Thymus (tissue), 11 donors: ENCODE results near the gene CCNL2. TPM values are rescaled to one million over a fixed set of nuclear protein-coding genes. Genes with fewer than 3 reads are reported as not detected.
A peak's percentile ranks its signal among the peaks of the same experiment; 100 is the strongest.

Experiments used
- DNase-seq, 9 donors: peaks; one replicate each; pipeline ENCODE4 v3.0.0-alpha.2; 2013; ENCODE audit warnings: low spot score in 9 of 9, low read depth in 6 of 9, missing footprints in 1 of 9
- H3K27ac ChIP-seq, 2 donors: one replicate each; pipeline ENCODE4 v1.5.1; 2013; ENCODE audit warnings: control low read depth in 1 of 2, low read depth in 1 of 2, low read length in 1 of 2, mild to moderate bottlenecking in 1 of 2, moderate library complexity in 1 of 2
- H3K27me3 ChIP-seq, 2 donors: one replicate each; pipeline ENCODE4 v1.5.1; 2013; ENCODE audit warnings: low read length in 1 of 2; ENCODE audit not compliant: control insufficient read depth in 2 of 2, insufficient read depth in 1 of 2
- H3K36me3 ChIP-seq, 2 donors: one replicate each; pipeline ENCODE4 v1.5.1; 2013; ENCODE audit warnings: low read length in 1 of 2, mild to moderate bottlenecking in 1 of 2, moderate library complexity in 1 of 2; ENCODE audit not compliant: control insufficient read depth in 2 of 2, insufficient read depth in 2 of 2
- H3K4me1 ChIP-seq, 2 donors: one replicate each; pipeline ENCODE4 v1.5.1; 2013; ENCODE audit warnings: low read length in 2 of 2; ENCODE audit not compliant: control insufficient read depth in 2 of 2, insufficient read depth in 2 of 2
- H3K4me3 ChIP-seq, 2 donors: one replicate each; pipeline ENCODE4 v1.5.1; 2013; ENCODE audit warnings: low read length in 2 of 2, control low read depth in 1 of 2, mild to moderate bottlenecking in 1 of 2
- H3K9me3 ChIP-seq, 2 donors: one replicate each; pipeline ENCODE4 v1.5.1; 2013; ENCODE audit warnings: low read length in 1 of 2, mild to moderate bottlenecking in 1 of 2; ENCODE audit not compliant: control insufficient read depth in 2 of 2, insufficient read depth in 1 of 2
- WGBS: extraction: QIAGEN DNeasy Blood & Tissue Kit; methylation state at CpG from one replicate; pipeline ENCODE4 v1.1.7; 2013; 5-methylcytosine and 5-hydroxymethylcytosine counted together
- polyA plus RNA-seq: library from polyadenylated mRNA; stranded (reverse); fragments of 200-250 nt; gene quantifications from one replicate; pipeline ENCODE4 v1.2.3, GENCODE V29; 2013
- total RNA-seq: library from RNA; stranded (reverse); fragments of 120-200 nt; gene quantifications from one replicate; pipeline ENCODE4 v1.2.4, GENCODE V29; 2013
- donor health status: healthy.

Gene CCNL2
- total and polyA plus RNA-seq, 2 donors, result 73.8 to 340 TPM

DNA sequence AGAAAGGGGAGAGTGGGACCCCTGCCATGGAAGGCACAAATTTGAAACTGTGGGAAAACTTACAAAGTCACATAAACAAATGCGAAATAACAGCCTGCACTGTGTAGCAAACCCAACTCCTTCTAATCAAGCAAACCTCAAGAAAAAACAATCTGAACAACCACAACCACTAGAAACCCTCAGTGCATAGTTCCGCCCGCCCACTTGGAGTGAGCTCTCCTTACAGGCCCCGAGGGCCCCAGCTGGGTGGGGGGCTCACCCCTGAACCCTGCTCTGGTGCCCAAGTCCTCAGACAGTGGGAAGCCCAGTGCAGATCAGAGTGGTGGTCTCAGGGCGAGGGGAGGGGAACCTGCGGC is 39.8 kb downstream of the CCNL2 start:
- H3K4me1 ChIP-seq, result peaks cover 0 to 14% of the 10 kb centered on the region in 2 donors
- H3K27ac ChIP-seq, result no peak overlapping the region
- H3K9me3 ChIP-seq, result no peaks in the 10 kb centered on the region
- no peak for DNase-seq
- no peak overlapping the region for H3K4me3 ChIP-seq
- peaks cover 61 to 85% of the 10 kb centered on the region in 2 donors for H3K27me3 ChIP-seq
- no peaks in the 10 kb centered on the region for H3K36me3 ChIP-seq
- WGBS, result 66% methylated on average over 6 of the region's 6 CpGs

DNA sequence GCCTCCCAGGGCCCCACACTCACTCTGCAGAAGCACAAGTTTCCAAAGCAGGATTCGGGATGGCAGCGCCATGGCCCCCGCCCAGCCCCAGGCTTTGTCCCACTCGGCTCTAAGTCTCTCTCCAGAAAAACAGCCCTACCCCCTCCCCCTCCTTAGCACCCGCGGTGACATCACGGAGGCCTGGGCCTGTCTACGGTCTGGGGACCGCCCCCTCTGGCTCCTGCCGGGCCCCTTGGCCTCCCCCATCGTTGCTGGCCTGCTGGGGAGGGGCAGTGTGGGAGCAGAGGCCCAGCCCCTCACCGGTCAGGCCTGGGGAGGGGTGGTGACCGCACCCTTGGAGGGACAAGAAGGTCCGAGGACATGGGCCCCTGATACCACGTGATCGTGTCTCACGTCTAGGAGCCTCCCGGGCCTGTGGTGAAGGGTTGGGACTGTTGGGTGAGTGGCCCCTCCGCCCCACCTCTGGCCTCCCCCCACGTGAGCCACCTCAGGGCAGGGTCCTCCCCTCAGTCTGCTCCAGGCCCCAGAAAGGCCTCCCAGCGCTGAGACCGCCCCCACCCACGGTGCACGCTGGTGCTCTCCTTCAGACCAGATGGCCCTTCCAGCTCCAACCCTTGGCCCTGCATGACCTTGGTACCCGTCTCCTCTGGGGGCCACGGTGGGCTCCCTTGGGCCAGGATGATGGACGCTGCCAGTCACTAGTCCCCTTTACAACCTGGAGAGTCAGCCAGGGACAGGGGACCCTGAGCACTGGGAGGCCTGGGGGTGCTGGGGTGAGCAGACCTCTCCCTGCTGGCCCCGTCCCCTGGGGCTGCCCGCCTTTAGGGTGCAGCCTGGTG is 40.5 kb downstream of the CCNL2 start, which contains the start of gene MXRA8:
MXRA8 (minus strand) TSS at position 123 of the 839 bp plus-strand sequence; CDS start at position 72, 51 bp downstream.
- Histone ChIP-seq H3K36me3 (no peaks in the 10 kb centered on the region), H3K9me3 (peaks cover 0 to 2% of the 10 kb centered on the region in 2 donors), H3K27me3 (peaks cover 68 to 89% of the 10 kb centered on the region in 2 donors), H3K27ac (peak within 1 kb of the TSS in 1 of 2 donors; percentile 11), H3K4me3 (no peak within 1 kb of the TSS), H3K4me1 (peaks cover 0 to 16% of the 10 kb centered on the region in 2 donors)
- WGBS, result 38% methylated on average over 29 of the region's 29 CpGs
- no peak for DNase-seq

DNA sequence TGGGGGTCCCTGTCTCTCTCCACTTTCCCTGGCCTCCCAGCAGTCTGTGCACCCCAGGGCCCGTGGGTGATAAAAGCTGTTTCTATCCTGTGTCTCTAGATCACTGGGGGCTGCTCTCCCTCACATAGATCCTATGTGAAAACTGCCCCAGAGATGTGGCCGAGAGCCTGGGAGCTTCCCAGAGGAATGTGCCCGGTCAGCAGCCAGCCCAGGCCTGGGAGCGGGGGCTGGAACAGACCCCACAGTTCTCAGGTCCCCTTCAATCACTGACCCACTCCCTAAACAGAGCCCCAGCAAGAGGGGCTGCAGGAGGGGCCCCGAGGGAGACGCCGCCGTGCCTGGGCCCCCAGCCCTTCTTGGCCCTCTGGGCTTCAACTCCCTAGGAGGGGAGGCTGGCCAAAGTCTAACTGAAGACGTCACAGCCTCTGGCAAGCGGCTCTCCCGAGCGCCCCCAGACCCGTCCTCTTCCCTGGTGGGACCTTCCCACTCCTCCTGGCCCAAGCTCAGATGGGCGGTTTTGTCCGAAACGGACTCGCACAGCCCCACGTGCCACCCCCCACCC is 41.2 kb downstream of the CCNL2 start:
- Histone ChIP-seq H3K36me3 (no peaks in the 10 kb centered on the region), H3K4me3 (no peak overlapping the region), H3K27ac (no peak overlapping the region), H3K9me3 (peaks cover 0 to 2% of the 10 kb centered on the region in 2 donors), H3K4me1 (peaks cover 0 to 20% of the 10 kb centered on the region in 2 donors), H3K27me3 (peaks cover 75 to 93% of the 10 kb centered on the region in 2 donors)
- WGBS, result 28% methylated on average over 18 of the region's 18 CpGs
- no peak for DNase-seq

DNA sequence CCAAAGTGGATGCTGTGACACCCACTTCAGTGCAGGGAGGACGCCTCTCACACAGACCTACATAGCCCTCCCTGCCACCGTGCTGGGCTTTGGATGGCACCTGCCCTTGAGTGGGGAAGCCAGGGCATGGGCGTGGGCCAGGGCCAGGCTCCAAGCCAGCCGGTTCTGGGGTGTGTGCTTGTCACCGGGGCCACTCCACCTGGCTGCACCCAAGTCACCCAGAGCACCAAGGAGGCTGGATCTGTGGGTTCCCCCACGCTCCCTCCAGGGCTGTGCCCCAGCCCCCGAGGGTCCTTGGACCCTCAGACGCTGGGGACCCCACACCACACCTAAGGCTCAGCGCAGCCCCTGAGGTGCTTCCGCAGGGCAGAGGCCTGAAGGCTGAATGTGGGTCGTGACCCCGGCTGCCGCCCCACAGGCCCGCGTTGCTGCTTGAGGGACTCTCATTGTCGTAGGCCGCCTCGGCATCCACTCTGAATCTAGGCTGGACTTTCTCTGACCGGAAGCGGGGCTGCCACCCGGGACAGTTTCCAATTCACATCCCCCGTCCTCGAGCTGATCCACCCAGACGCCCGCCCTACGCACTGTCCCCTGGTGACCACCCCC is 42.2 kb downstream of the CCNL2 start:
- no peak overlapping the region for H3K27ac ChIP-seq
- H3K27me3 ChIP-seq, result peaks cover 84 to 99% of the 10 kb centered on the region in 2 donors
- no peak for DNase-seq
- H3K36me3 ChIP-seq, result no peaks in the 10 kb centered on the region
- peaks cover 0 to 4% of the 10 kb centered on the region in 2 donors for H3K9me3 ChIP-seq
- peaks cover 0 to 20% of the 10 kb centered on the region in 2 donors for H3K4me1 ChIP-seq
- WGBS, result 81% methylated on average over 26 of the region's 26 CpGs
- no peak overlapping the region for H3K4me3 ChIP-seq

DNA sequence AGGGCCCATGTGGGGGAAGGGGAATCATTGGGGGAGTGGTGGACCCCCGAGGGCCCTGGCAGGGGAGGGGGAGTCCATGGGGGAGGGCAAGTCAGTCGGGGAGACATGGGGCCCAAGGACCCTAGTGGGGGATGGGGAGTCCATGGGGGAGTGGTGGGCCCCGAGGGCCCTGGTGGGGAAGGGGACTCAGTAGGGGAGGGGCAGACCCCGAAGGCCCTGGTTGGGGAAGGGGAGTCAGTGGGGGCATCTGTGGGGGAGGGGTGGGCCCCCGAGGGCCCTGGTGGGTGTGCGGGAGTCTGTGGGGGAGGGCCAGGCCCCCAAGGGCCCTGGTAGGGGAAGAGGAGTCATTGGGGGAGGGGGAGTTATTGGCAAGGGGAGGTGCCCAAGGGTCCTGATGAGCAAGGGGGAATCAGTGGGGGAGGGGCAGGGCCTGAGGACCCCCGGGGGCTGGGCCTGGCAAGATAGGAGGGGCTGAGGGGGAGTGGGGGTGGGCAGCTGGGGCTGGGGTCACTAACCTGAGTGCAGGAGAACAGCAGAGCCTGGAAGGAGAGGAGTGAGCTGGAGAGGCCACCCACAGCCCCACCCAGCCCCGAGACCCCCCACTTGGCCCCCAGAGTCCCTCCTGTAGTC is 42.9 kb downstream of the CCNL2 start:
- no peak overlapping the region for H3K27ac ChIP-seq
- H3K4me3 ChIP-seq, result no peak overlapping the region
- peaks cover 0 to 20% of the 10 kb centered on the region in 2 donors for H3K4me1 ChIP-seq
- no peak for DNase-seq
- no peaks in the 10 kb centered on the region for H3K36me3 ChIP-seq
- H3K9me3 ChIP-seq, result peaks cover 0 to 4% of the 10 kb centered on the region in 2 donors
- peaks cover 83 to 99% of the 10 kb centered on the region in 2 donors for H3K27me3 ChIP-seq
- WGBS, result 64% methylated on average over 8 of the region's 8 CpGs

DNA sequence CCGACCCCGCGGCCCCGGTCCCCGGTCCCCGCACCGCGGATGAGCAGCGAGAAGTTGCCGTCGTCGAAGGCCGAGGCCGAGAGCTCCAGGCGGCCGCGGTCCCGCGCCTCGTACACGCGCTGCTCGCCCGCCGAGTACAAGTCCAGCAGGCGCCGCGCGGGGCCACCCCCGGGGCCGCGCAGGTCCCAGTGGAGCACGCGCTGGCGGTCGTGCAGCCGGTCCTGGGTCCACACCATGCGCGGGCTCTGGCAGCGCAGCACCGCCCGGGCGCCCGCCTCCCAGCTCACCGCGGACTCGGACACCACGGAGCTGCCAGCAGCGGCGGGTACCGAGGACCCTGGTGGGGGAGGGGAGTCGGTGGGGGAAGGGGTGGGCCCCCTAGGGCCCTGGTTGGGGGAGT is 43.7 kb downstream of the CCNL2 start:
- Histone ChIP-seq H3K27ac (no peak overlapping the region), H3K9me3 (peaks cover 0 to 4% of the 10 kb centered on the region in 2 donors), H3K36me3 (no peaks in the 10 kb centered on the region), H3K4me1 (peaks cover 0 to 20% of the 10 kb centered on the region in 2 donors), H3K4me3 (no peak overlapping the region), H3K27me3 (peaks cover 81 to 91% of the 10 kb centered on the region in 2 donors)
- WGBS, result 5% methylated on average over 52 of the region's 52 CpGs
- DNase-seq, result no peak

DNA sequence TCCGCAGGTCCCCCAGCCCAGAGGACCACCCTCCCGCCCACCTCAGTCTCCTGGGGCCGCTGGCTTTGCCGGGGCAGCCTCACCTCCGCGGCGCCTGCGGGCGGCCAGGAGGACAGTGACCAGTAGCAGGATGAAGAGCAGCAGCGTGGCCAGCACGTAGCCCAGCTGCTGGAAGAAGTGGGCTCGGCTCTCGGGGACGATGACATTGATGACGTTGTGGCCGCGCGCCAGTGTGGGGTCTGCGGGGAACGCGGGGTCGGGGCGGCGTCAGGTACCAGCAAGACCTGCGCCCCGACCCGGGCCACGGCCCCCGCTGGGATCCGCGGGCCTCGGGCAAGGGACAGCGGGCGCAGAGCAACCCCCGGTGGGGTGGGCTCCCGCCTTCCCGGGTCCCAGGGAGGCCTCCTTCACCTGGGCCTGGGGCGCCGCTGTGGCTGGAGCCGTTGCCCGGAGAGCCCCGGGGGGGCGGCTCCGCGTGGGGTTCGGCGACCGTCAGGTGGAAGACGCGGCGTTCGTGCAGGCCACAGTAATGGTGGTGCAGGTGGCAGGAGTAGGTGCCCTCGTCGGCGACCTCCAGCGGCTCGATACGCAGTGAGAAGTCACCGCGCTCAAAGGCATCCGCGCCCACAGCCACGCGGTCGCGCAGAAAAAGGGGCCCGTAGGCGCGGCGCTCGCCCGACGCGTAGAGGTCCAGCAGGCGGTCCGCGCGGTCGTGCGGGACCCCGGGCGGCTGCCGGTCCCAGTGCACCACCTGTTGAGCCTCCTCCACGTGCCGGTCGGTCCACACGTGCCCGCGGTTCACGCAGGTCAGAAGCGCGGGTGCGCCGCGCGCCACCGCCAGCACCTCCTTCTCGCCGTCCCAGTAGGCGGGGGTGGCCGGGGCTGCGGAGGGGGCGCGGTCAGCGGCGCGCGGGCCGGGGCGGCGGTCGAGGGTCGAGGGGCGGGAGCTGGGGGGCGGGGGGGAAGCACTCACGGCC is 44.6 kb downstream of the CCNL2 start:
- H3K36me3 ChIP-seq, result no peaks in the 10 kb centered on the region
- DNase-seq, result no peak
- peaks cover 75 to 83% of the 10 kb centered on the region in 2 donors for H3K27me3 ChIP-seq
- peaks cover 0 to 4% of the 10 kb centered on the region in 2 donors for H3K9me3 ChIP-seq
- peaks cover 0 to 20% of the 10 kb centered on the region in 2 donors for H3K4me1 ChIP-seq
- 9% methylated on average over 116 of the region's 116 CpGs for WGBS
- no peak overlapping the region for H3K27ac ChIP-seq
- H3K4me3 ChIP-seq, result no peak overlapping the region
